GM13977 (cell line): ENCODE data around the gene LAMP5.

ENCODE experiments used
- DNase-seq: peaks from one replicate; pipeline ENCODE4 v3.0.0; 2012; ENCODE audit warnings: low spot score
- in situ Hi-C: fragments of 300-500 bp; cut with MboI; formaldehyde crosslinking; loops from one replicate; pipeline ENCODE4 v1.12.0; 2022; ENCODE audit warnings: low sequenced_read_pairs, low pct_unique_long_range_greater_than_20kb, mixed read lengths, inconsistent platforms; ENCODE audit not compliant: unreplicated experiment
- TF ChIP-seq, protein P1 (sequence below): IDR thresholded peaks from 2 replicates; pipeline ENCODE4 v1.5.1; 2012; ENCODE audit warnings: mild to moderate bottlenecking, control low read depth; ENCODE audit not compliant: insufficient read depth; ENCODE audit errors: extremely low read depth, missing control alignments

LAMP5 gene

DNA sequence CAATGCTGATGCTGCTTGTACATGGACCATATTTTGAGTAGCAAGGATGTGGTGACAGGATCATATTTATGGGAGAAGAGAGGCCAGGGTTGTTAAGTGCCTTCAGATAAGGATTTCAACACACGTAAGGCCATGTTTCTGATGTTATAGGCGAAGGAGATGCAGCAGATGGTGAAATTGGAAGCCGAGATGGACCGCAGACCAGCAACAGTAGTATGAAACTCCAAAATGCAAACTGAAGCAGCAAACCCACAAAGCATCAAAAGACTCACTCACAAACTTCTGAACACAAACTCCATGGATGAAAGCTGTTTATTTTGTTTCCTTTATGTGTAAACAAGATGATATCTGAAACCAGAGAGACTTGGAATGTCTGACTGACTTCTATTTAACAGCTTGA, 35.6 kb upstream of the LAMP5 start:
- TF ChIP-seq, protein P1, sequence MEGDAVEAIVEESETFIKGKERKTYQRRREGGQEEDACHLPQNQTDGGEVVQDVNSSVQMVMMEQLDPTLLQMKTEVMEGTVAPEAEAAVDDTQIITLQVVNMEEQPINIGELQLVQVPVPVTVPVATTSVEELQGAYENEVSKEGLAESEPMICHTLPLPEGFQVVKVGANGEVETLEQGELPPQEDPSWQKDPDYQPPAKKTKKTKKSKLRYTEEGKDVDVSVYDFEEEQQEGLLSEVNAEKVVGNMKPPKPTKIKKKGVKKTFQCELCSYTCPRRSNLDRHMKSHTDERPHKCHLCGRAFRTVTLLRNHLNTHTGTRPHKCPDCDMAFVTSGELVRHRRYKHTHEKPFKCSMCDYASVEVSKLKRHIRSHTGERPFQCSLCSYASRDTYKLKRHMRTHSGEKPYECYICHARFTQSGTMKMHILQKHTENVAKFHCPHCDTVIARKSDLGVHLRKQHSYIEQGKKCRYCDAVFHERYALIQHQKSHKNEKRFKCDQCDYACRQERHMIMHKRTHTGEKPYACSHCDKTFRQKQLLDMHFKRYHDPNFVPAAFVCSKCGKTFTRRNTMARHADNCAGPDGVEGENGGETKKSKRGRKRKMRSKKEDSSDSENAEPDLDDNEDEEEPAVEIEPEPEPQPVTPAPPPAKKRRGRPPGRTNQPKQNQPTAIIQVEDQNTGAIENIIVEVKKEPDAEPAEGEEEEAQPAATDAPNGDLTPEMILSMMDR, result no peak
- DNase-seq, result no peak
- in situ Hi-C loops, result no loop called here

DNA sequence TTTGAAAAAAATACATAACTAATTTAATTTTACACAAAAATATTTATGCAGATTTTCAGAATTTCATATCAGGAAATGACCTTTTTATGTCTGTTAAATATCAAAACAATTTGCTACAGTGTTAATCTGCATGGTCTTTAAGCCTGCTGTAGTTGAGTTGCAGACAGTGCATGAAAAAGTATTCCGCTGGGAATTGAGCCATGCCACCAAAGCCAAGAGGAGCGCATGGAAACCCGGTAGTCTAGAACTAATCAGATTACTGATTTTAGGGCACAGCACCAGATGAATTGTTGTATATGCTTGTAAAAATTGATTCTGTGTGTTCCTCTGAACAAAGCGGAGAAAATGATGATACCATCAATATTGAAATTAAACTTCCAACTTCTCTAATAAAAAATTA, 34.3 kb upstream of the LAMP5 start:
- TF ChIP-seq, protein P1, result no peak
- no peak for DNase-seq
- in situ Hi-C loops, result no loop called here

DNA sequence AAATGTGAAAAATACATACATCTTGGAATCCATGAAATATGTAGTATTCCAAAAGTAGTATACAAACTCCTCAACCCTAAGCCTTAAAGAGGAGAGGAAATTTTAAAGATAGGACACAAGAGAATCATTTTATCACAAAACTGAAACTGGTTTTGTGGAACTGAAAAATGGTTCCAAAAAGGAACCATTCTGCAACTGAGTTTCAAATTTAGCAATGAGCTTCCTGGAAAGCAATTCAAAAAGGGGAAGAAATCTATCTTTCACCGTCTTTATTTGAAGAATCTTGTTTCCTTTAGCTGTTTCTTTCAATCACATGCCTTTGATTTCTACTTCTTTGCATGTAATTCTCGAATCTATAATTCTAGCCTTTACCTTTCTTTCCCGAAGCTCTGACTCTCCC, 32.2 kb upstream of the LAMP5 start:
- in situ Hi-C loops, result no loop called here
- TF ChIP-seq, protein P1, result no peak
- no peak for DNase-seq

DNA sequence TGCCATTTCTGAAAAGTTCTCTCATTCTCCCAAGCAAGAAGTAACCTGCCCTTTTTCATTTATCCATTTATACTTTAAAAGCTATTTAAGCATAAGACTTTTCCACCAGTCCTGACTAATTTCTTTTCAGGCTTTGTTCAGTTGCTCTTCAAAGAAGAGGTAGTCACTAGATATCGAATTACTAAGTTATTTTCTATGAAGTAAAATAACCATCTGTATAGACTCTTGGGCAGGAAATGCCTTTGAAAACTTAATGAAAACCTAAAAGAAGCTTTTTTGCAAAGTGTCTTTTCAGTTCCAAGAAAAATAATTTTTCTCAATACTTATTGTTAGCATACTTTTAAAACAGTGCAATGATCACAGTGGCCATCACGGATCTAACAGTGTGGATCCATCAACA, 31.3 kb upstream of the LAMP5 start:
- no peak for DNase-seq
- TF ChIP-seq, protein P1, result no peak
- in situ Hi-C loops, result no loop called here

DNA sequence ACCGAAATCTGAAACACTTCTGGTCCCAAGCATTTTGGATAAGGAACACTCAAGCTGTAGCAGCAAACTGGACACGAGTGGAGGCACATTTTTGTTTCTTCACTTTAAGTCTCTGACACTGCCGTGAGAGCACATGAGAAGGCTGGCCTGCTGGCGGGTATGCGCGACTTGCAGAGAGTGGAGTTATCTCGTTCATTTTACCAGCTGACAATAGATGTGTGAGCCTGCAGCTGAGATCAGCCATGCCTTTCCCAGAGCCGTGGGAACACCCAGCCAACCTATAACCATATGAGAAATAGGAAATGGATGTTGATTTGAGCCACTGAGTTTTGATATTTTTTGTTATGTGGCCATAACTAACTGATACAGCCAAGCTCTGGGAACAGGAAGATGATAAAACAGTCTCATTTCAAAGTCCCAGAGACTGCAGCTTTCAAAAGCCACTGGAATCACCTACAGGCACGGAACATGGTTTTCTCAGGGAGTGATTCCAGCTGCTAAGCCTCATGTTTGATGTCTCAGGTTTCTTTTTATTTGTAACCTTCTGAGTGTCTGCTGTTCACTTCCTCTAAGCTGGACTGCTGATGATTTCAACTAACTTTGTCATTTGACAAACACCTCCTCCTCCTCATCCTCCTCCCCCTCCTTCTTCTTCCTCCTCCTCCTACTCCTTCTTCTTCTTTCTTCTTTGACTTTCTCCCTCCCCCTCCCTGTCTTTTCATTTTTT, 28.6 kb upstream of the LAMP5 start:
- in situ Hi-C loops, result no loop called here
- no peak for DNase-seq
- TF ChIP-seq, protein P1, result no peak

DNA sequence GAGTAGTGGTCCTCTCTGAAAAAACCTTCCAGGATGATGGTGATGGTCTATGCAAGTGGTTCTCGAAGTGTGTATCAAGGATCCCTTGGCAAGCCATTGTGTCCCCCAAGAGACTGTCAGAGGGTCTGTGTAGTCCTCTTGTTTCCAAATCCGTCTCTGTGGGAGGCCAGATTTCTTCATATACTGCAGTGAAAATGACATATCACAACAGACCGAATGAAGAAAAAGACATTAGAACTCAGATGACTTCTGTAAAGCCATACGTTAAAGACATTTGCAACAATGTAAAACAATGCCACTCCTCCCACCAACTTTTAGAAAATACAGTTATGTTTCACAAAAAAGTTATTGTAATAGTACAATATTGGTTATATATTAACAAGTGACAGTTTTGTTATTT, 27.2 kb upstream of the LAMP5 start:
- TF ChIP-seq, protein P1, result no peak
- DNase-seq, result no peak
- in situ Hi-C loops, result no loop called here
